Ishikawa (cell line): ENCODE results near the gene HTD2.

Source experiments
- CEBPB ChIP-seq: IDR thresholded peaks from 2 replicates; pipeline ENCODE4 v1.6.1; 2012
- CREB1 ChIP-seq: IDR thresholded peaks from 2 replicates; pipeline ENCODE4 v1.6.1; 2012; ENCODE audit warnings: low read depth
- EGR1 ChIP-seq: IDR thresholded peaks from 2 replicates; pipeline ENCODE4 v1.6.1; 2012
- EP300 ChIP-seq: IDR thresholded peaks from 2 replicates; pipeline ENCODE4 v1.6.1; 2012; ENCODE audit warnings: borderline replicate concordance
- FOXM1 ChIP-seq: IDR thresholded peaks from 2 replicates; pipeline ENCODE4 v1.6.1; 2012; ENCODE audit warnings: low read depth, borderline replicate concordance
- NFIC ChIP-seq: IDR thresholded peaks from 2 replicates; pipeline ENCODE4 v1.6.1; 2012
- RAD21 ChIP-seq: IDR thresholded peaks from 2 replicates; pipeline ENCODE4 v1.6.1; 2012; ENCODE audit warnings: low read depth
- TAF1 ChIP-seq: IDR thresholded peaks from 2 replicates; pipeline ENCODE4 v1.6.1; 2012; ENCODE audit warnings: low read depth, mild to moderate bottlenecking
- TCF12 ChIP-seq: IDR thresholded peaks from 2 replicates; pipeline ENCODE4 v1.6.1; 2012; ENCODE audit warnings: low read depth
- TEAD4 ChIP-seq: IDR thresholded peaks from 2 replicates; pipeline ENCODE4 v1.6.1; 2012
- YY1 ChIP-seq: IDR thresholded peaks from 2 replicates; pipeline ENCODE4 v1.6.1; 2012; ENCODE audit warnings: low read depth
- ZBTB7A ChIP-seq: IDR thresholded peaks from 2 replicates; pipeline ENCODE4 v1.6.1; 2012; ENCODE audit warnings: low read depth
- TF ChIP-seq, protein P1 (sequence below): IDR thresholded peaks from 2 replicates; pipeline ENCODE4 v1.6.1; 2012
- TF ChIP-seq, protein P2 (sequence below): IDR thresholded peaks from 2 replicates; pipeline ENCODE4 v1.6.1; 2012; ENCODE audit warnings: low read depth, mild to moderate bottlenecking
- TF ChIP-seq, protein P3 (sequence below): IDR thresholded peaks from 2 replicates; pipeline ENCODE4 v1.6.1; 2012

HTD2 gene

DNA sequence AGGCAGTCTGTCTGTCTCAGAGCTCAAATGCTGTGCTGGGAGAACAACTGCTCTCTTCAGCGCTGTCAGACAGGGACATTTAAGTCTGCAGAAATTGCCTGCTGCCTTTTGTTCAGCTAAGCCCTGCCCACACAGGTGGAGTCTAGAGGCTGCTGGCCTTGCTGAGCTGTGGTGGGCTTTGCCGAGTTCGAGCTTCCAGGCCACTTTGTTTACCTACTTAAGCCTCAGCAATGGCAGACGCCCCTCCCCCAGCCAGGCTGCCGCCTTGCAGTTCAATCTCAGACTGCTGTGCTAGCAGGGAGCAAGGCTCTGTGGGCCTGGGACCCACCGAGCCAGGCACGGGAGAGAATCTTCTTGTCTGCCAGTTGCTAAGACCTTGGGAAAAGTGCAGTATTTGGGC lies 25.3 kb upstream of the HTD2 start:
- TF ChIP-seq CREB1 (no peak), TCF12 (no peak), EP300 (no peak), TAF1 (no peak), CEBPB (no peak), ZBTB7A (no peak), NFIC (no peak), RAD21 (no peak), FOXM1 (no peak), TEAD4 (no peak), EGR1 (no peak), YY1 (no peak)
- TF ChIP-seq, protein P1, sequence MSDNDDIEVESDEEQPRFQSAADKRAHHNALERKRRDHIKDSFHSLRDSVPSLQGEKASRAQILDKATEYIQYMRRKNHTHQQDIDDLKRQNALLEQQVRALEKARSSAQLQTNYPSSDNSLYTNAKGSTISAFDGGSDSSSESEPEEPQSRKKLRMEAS: no peak
- TF ChIP-seq, protein P2, sequence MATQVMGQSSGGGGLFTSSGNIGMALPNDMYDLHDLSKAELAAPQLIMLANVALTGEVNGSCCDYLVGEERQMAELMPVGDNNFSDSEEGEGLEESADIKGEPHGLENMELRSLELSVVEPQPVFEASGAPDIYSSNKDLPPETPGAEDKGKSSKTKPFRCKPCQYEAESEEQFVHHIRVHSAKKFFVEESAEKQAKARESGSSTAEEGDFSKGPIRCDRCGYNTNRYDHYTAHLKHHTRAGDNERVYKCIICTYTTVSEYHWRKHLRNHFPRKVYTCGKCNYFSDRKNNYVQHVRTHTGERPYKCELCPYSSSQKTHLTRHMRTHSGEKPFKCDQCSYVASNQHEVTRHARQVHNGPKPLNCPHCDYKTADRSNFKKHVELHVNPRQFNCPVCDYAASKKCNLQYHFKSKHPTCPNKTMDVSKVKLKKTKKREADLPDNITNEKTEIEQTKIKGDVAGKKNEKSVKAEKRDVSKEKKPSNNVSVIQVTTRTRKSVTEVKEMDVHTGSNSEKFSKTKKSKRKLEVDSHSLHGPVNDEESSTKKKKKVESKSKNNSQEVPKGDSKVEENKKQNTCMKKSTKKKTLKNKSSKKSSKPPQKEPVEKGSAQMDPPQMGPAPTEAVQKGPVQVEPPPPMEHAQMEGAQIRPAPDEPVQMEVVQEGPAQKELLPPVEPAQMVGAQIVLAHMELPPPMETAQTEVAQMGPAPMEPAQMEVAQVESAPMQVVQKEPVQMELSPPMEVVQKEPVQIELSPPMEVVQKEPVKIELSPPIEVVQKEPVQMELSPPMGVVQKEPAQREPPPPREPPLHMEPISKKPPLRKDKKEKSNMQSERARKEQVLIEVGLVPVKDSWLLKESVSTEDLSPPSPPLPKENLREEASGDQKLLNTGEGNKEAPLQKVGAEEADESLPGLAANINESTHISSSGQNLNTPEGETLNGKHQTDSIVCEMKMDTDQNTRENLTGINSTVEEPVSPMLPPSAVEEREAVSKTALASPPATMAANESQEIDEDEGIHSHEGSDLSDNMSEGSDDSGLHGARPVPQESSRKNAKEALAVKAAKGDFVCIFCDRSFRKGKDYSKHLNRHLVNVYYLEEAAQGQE: no peak
- TF ChIP-seq, protein P3, sequence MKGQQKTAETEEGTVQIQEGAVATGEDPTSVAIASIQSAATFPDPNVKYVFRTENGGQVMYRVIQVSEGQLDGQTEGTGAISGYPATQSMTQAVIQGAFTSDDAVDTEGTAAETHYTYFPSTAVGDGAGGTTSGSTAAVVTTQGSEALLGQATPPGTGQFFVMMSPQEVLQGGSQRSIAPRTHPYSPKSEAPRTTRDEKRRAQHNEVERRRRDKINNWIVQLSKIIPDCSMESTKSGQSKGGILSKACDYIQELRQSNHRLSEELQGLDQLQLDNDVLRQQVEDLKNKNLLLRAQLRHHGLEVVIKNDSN: no peak

DNA sequence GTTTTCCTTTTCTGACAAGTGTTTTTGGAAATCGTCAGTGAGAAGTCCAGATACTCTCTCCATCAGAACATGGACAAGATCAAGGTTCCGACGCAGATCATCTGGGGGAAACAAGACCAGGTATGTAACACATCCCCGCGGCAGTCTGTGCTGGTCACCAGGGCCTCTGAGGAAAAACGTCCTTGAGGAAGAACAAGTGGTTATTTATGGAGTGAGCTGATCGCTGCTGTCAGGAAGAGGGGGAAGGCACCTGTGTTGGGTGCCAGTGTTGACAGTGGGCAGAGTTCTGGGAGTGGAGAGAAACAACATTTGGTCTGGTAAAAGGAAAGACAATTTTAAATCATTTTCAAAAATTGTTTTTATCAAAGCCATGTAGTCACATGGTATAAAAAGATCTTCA lies 21.0 kb upstream of the HTD2 start:
- TF ChIP-seq, protein P1: no peak
- TF ChIP-seq CREB1 (no peak), ZBTB7A (no peak), RAD21 (no peak), YY1 (no peak), TAF1 (no peak), TEAD4 (no peak), EP300 (no peak), NFIC (no peak), EGR1 (no peak), CEBPB (no peak), FOXM1 (no peak), TCF12 (no peak)
- TF ChIP-seq, protein P3: no peak
- TF ChIP-seq, protein P2: no peak

DNA sequence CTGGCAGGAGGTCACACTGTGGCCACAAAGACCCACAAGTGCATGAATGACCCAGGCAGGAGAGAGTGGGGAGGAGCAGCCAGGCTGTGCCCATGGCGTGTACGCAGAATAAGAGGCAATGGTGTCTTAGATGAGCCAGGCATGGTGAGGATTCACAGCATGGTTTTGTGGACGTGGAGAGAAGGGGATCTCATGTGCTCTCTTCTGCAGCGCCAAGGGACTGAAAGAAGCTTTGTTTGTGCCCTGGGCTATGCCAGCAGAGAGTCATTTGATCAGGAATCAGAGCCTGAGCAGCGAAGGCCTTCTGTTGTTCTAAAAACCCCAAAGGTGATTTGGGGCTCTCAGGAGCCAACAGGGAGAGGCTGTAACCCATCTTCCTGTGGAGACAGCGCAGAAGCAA lies 19.0 kb upstream of the HTD2 start:
- TF ChIP-seq ZBTB7A: no peak
- no peak for TF ChIP-seq TAF1
- TF ChIP-seq, protein P2: no peak
- no peak for TF ChIP-seq RAD21
- TF ChIP-seq CEBPB: no peak
- no peak for TF ChIP-seq YY1
- TF ChIP-seq, protein P1: no peak
- no peak for TF ChIP-seq TEAD4

DNA sequence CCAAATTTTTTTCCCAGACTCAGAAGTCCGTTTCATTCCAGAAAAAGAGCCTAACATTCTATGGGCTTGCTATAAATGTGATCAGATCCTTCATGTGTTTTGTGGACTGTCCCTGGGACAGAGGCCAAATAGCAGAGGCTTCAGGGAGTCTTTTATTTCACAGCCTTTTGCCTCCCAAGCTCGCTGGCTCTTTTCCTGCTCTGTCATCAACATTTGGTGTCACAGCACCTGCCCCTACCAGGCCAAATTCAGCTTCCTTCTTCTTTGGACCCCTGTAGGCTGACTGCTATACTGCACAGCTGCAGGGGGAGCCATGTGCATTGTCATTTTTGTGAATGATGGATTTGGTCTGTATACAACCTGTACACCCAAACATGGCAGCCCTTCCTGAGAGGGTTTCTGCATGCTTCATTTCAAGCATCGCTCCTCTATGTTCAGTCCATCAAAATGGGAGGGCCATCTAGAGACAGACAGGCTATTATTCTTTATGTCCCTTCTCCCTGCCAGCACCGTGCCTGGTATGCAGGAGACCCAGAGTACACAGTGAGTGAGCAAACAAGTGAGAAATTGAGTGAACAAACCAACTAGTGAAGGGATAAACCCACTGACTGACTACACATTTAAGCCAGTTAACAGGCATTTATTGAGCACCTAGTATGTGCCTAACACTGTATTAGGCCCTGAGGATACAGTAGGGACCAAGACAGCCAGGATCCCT lies 18.1 kb upstream of the HTD2 start:
- TF ChIP-seq EP300 (no peak), NFIC (no peak), TEAD4 (no peak), RAD21 (no peak), TAF1 (no peak)
- TF ChIP-seq, protein P2: no peak
- TF ChIP-seq, protein P3: no peak
